GM18508 (cell line): ENCODE data around the gene DPF1.
"Not testable (repeated sequence)": the region's sequence is repeated elsewhere in the genome, so short reads cannot be mapped to it uniquely, and the experiment has no call there.

Source experiments
- ATAC-seq: cut with Tn5 transposase; IDR thresholded peaks from one replicate; pipeline ENCODE4 v1.9.1; 2021; ENCODE audit warnings: moderate number of reproducible peaks; ENCODE audit not compliant: insufficient read depth, unreplicated experiment

DPF1 gene

GRCh38 chr19:38250821-38251563, 27.0 kb upstream of the DPF1 start:
- no peak for ATAC-seq

- ATAC-seq, result no peak
Observed at GRCh38 chr19:38250428-38250820, 26.4 kb upstream of the DPF1 start.

GRCh38 chr19:38248421-38248820, 24.4 kb upstream of the DPF1 start:
- ATAC-seq, result no peak

- no peak for ATAC-seq
Observed at GRCh38 chr19:38247734-38248268, 23.8 kb upstream of the DPF1 start.

- ATAC-seq, result no peak
Observed at GRCh38 chr19:38247126-38247525, 23.1 kb upstream of the DPF1 start.

GRCh38 chr19:38245826-38246498, 21.9 kb upstream of the DPF1 start:
- no peak for ATAC-seq

GRCh38 chr19:38243279-38243673, 19.3 kb upstream of the DPF1 start:
- ATAC-seq, result no peak

GRCh38 chr19:38239816-38240215, 15.8 kb upstream of the DPF1 start:
- no peak for ATAC-seq

GRCh38 chr19:38234615-38235014, 10.6 kb upstream of the DPF1 start:
- no peak for ATAC-seq

GRCh38 chr19:38233740-38234251, 9.8 kb upstream of the DPF1 start:
- ATAC-seq, result no peak

- no peak for ATAC-seq
Observed at GRCh38 chr19:38231918-38232317, 7.9 kb upstream of the DPF1 start.

- not testable (repeated sequence) for ATAC-seq
Observed at GRCh38 chr19:38230506-38231133, 6.6 kb upstream of the DPF1 start.

GRCh38 chr19:38229585-38230073, 5.6 kb upstream of the DPF1 start:
- no peak for ATAC-seq

- ATAC-seq, result no peak
Observed at GRCh38 chr19:38228491-38229439, 4.7 kb upstream of the DPF1 start.

GRCh38 chr19:38228005-38228377, 4.0 kb upstream of the DPF1 start:
- no peak for ATAC-seq

GRCh38 chr19:38227287-38228004, 3.4 kb upstream of the DPF1 start:
- no peak for ATAC-seq

- not testable (repeated sequence) for ATAC-seq
Observed at GRCh38 chr19:38224863-38225218, 819 bp upstream of the DPF1 start.

- no peak for ATAC-seq
Observed at GRCh38 chr19:38223617-38224013, 407 bp downstream of the DPF1 start.

- no peak for ATAC-seq
Observed at GRCh38 chr19:38223119-38223523, 901 bp downstream of the DPF1 start.
